Breast epithelium (tissue), 4 donors: Measurements from ENCODE around the gene EZH2. TPM values are rescaled to one million over a fixed set of nuclear protein-coding genes. Genes with fewer than 3 reads are reported as not detected.

ENCODE experiments used
- DNase-seq, 2 donors: peaks; one replicate each; pipeline ENCODE4 v3.0.0-alpha.2; 2019; ENCODE audit warnings: low spot score in 2 of 2
- H3K27ac ChIP-seq, 2 donors: fragments of 200-600 bp; sonication (generic) in 1 of 2; one replicate each; pipeline ENCODE4 v1.5.1; 2016 to 2019; ENCODE audit warnings: mild to moderate bottlenecking in 1 of 2
- H3K27me3 ChIP-seq, 2 donors: fragments of 200-600 bp; sonication (generic) in 1 of 2; one replicate each; pipeline versions ENCODE4 v1.5.1 to v1.6.0; 2017 to 2019; ENCODE audit warnings: control low read depth in 1 of 2, mild to moderate bottlenecking in 1 of 2
- H3K36me3 ChIP-seq: fragments of 200-600 bp; one replicate; pipeline ENCODE4 v1.5.1; 2019
- H3K4me1 ChIP-seq, 2 donors: fragments of 200-600 bp; sonication (generic); one replicate each; pipeline ENCODE4 v1.5.1; 2016 to 2019; ENCODE audit warnings: control low read depth in 1 of 2
- H3K4me3 ChIP-seq, 3 donors: fragments of 200-600 bp; sonication (generic); 1 replicate in 2 of 3; 2 replicates in 1 of 3; pipeline ENCODE4 v1.5.1; 2016 to 2019; ENCODE audit warnings: mild to moderate bottlenecking in 3 of 3, moderate library complexity in 2 of 3
- H3K9me3 ChIP-seq, 2 donors: fragments of 200-600 bp; sonication (generic) in 1 of 2; one replicate each; pipeline ENCODE4 v1.5.1; 2016 to 2019; ENCODE audit warnings: control low read depth in 1 of 2
- POLR2A ChIP-seq: fragments of 450-650 bp; IDR thresholded peaks from one replicate; pipeline ENCODE4 v1.6.1; 2016; ENCODE audit warnings: antibody characterized with exemption, mild to moderate bottlenecking, moderate library complexity
- POLR2AphosphoS5 ChIP-seq, 3 donors: sonication (generic); formaldehyde crosslinking; IDR thresholded peaks; one replicate each; pipeline ENCODE4 v1.6.1; 2017; ENCODE audit warnings: antibody characterized with exemption in 3 of 3
- intact Hi-C: fragments of 100-400 bp; cut with DNase I; formaldehyde crosslinking; loops from one replicate; pipeline ENCODE4 v1.15.1; 2023; ENCODE audit warnings: low total_unique reads
- total RNA-seq, 3 donors: library from RNA; depleted of rRNA; stranded (reverse); fragments of >200 nt; gene quantifications; one replicate each; pipeline ENCODE4 v1.1.0, GENCODE V29; 2016
- TF ChIP-seq, protein P1 (sequence below), 3 donors: fragments of 450-650 bp; IDR thresholded peaks; one replicate each; pipeline ENCODE4 v1.5.1; 2016 to 2017; ENCODE audit warnings: antibody characterized with exemption in 3 of 3, mild to moderate bottlenecking in 3 of 3, moderate library complexity in 3 of 3

EZH2 gene
- total RNA-seq, 3 donors from 2014 or later = 2.1 to 4.8 (median 4.3) TPM

DNA sequence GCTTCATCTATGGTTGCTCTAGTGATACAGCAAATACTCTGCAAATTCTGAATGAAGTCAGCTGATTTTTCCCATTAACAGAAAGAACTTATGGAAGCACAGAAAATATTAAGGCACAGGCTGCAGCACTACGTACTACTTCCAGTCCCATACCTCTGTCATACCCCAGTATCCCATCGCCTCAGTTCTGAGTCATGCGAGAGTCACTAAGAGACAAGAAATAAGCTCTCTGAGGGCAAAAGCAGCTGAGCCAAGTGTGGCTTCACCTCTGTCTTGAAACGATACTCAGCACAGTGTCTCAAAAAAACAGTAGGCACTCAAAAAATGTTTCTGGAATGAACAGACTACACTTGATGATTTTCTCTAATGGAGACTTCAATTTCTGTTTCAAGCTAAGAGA is 48.2 kb downstream of the EZH2 start:
- no peaks in the 10 kb centered on the region for H3K27me3 ChIP-seq
- no peaks in the 10 kb centered on the region for H3K4me1 ChIP-seq
- DNase-seq = no peak
- H3K4me3 ChIP-seq = no peak overlapping the region
- TF ChIP-seq, protein P1, sequence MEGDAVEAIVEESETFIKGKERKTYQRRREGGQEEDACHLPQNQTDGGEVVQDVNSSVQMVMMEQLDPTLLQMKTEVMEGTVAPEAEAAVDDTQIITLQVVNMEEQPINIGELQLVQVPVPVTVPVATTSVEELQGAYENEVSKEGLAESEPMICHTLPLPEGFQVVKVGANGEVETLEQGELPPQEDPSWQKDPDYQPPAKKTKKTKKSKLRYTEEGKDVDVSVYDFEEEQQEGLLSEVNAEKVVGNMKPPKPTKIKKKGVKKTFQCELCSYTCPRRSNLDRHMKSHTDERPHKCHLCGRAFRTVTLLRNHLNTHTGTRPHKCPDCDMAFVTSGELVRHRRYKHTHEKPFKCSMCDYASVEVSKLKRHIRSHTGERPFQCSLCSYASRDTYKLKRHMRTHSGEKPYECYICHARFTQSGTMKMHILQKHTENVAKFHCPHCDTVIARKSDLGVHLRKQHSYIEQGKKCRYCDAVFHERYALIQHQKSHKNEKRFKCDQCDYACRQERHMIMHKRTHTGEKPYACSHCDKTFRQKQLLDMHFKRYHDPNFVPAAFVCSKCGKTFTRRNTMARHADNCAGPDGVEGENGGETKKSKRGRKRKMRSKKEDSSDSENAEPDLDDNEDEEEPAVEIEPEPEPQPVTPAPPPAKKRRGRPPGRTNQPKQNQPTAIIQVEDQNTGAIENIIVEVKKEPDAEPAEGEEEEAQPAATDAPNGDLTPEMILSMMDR (IDR thresholded peaks at IDR 0.05) = no peak
- TF ChIP-seq POLR2A (no peak), POLR2AphosphoS5 (IDR thresholded peaks at IDR 0.05) (no peak)
- no peaks in the 10 kb centered on the region for H3K9me3 ChIP-seq
- no peaks in the 10 kb centered on the region for H3K36me3 ChIP-seq
- no peak overlapping the region for H3K27ac ChIP-seq
- intact Hi-C loops = no loop called here

DNA sequence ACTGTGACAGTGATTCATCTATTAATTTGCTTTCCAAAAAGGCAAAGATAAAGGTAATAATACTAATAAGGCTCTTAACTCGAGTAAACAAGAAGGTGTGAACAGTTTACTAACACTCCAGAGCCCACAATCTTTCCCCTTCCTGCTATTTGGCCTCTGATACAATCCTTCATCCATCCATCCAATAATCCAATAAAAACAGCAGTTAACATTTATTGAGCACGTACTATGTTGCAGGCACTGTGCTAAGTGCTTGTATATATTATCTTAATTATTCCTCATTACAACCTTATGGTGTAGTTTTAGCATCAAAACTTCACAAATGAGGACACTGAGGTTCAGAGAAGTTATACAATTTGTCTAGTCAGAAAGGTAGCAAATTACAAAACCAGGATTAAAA is 49.5 kb downstream of the EZH2 start:
- Histone ChIP-seq H3K4me3 (no peak overlapping the region), H3K27ac (no peak overlapping the region), H3K36me3 (no peaks in the 10 kb centered on the region), H3K4me1 (no peaks in the 10 kb centered on the region), H3K27me3 (no peaks in the 10 kb centered on the region), H3K9me3 (no peaks in the 10 kb centered on the region)
- intact Hi-C loops = no loop called here
- DNase-seq = no peak
- TF ChIP-seq POLR2A (no peak), POLR2AphosphoS5 (IDR thresholded peaks at IDR 0.05) (no peak)
- TF ChIP-seq, protein P1 (IDR thresholded peaks at IDR 0.05) = no peak

DNA sequence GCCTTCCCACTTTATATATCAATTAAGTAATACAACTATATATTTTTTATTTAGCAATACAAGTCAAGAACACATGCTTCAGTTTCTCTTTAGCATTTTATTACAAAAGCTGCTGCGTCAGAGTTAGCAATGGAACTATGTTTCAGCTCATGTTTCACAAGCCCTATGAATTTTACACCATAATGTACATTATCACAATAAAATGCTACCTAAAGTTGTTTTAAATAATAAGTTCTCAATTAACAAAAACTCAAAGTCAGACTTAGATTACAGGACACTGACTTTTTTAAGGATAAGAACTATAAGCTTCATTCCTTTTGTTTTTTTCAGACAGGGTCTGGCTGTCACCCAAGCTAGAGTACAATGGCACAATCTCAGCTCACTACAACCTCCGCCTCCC is 52.3 kb downstream of the EZH2 start:
- H3K36me3 ChIP-seq = peaks cover 2% of the 10 kb centered on the region
- no peaks in the 10 kb centered on the region for H3K4me1 ChIP-seq
- H3K27ac ChIP-seq = no peak overlapping the region
- no peak for DNase-seq
- TF ChIP-seq POLR2AphosphoS5 (IDR thresholded peaks at IDR 0.05) (no peak), POLR2A (no peak)
- TF ChIP-seq, protein P1 (IDR thresholded peaks at IDR 0.05) = no peak
- H3K4me3 ChIP-seq = no peak overlapping the region
- intact Hi-C loops = no loop called here
- no peaks in the 10 kb centered on the region for H3K27me3 ChIP-seq
- no peaks in the 10 kb centered on the region for H3K9me3 ChIP-seq

DNA sequence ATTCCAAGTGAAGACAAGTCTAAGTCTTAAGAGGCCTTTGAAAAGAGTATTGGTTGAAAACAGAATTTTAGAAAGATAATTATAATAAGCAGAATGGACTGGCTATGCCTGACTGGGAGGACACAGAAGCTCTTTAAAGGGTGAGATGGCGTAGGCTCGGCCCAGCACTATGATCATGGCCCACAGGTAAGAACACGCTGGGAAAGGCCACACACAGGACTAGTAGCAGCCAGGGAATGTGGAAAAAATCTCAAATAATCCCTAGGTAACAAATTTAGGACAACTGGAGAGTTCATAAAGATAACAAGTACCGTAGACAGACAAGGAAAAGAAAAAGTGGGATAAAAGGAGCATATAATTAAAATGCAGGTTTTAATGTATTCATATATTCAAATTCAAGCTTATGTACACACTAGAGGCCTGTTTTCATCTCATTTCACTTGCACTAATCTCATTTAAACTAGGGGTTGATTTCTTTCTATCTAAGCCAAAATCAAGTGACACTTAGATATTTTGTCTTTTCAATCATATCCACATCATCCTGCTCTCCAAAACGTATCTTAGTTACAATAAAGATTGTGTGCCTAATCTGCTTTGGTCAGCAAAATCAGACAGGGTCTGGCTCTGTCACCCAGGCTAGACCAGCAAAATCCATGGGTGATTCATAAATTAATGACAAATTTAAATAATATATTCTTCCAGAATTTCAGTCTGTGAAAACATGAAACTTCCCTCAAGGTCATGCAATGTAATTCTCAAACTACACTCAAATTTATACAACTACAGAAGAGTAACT is 53.0 kb downstream of the EZH2 start:
- no peak for DNase-seq
- TF ChIP-seq POLR2AphosphoS5 (IDR thresholded peaks at IDR 0.05) = no peak
- TF ChIP-seq, protein P1 (IDR thresholded peaks at IDR 0.05) = no peak
- no peak for TF ChIP-seq POLR2A
- Histone ChIP-seq H3K4me1 (no peaks in the 10 kb centered on the region), H3K27ac (no peak overlapping the region), H3K36me3 (peaks cover 4% of the 10 kb centered on the region), H3K4me3 (no peak overlapping the region), H3K27me3 (no peaks in the 10 kb centered on the region), H3K9me3 (no peaks in the 10 kb centered on the region)
- intact Hi-C loops = no loop called here

DNA sequence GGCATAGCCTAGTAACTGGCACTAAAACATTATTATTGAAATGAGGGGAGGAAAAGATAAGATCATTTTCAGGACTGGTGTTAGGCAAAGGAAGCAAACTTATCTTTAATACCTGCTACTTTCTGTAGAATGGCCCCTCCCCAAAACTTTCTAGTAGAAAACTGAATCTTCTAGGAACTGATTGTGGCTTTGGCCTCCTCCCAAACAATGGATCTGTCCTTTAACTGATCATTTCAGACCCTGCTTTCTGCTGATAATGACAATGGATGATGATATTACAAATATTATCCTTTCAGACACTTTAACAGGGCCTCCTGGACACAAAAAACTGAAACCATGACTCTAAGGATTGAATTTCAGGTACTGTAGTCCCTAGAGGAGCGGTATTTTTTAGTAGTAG is 55.1 kb downstream of the EZH2 start:
- DNase-seq = no peak
- H3K27ac ChIP-seq = no peak overlapping the region
- intact Hi-C loops = no loop called here
- TF ChIP-seq, protein P1 (IDR thresholded peaks at IDR 0.05) = no peak
- TF ChIP-seq POLR2A (no peak), POLR2AphosphoS5 (IDR thresholded peaks at IDR 0.05) (no peak)
- H3K9me3 ChIP-seq = no peaks in the 10 kb centered on the region
- peaks cover 4% of the 10 kb centered on the region for H3K36me3 ChIP-seq
- no peaks in the 10 kb centered on the region for H3K4me1 ChIP-seq
- no peak overlapping the region for H3K4me3 ChIP-seq
- no peaks in the 10 kb centered on the region for H3K27me3 ChIP-seq
